Breast epithelium (tissue), 3 donors: ENCODE measurements around the gene EEF2KMT.

Experiments used
- POLR2A ChIP-seq: fragments of 450-650 bp; IDR thresholded peaks from one replicate; pipeline ENCODE4 v1.6.1; 2016; ENCODE audit warnings: antibody characterized with exemption, mild to moderate bottlenecking, moderate library complexity
- TF ChIP-seq, protein P1 (sequence below), 3 donors: fragments of 450-650 bp; IDR thresholded peaks; one replicate each; pipeline ENCODE4 v1.5.1; 2016 to 2017; ENCODE audit warnings: antibody characterized with exemption in 3 of 3, mild to moderate bottlenecking in 3 of 3, moderate library complexity in 3 of 3

DNA sequence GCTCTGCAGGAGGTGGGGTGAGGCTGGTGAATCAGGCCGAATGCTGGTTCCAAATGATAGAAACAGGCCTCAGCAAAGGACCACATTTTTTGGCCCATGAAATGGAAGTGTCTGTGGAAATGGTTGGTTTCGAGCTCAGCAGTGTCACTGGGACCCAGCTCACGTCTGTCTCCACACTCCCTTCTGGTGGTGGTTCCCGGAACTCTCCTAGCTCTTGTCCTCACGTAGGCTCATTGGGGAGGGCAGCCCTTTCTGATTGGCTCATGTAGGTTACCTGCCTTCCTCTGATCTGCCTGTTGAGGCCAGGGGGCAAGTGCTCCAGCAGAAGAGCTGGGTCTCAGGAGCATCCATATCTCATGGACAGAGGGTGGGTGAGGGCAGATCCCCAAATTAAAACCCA is 22.0 kb downstream of the EEF2KMT start:
- no peak for TF ChIP-seq POLR2A
- TF ChIP-seq, protein P1, sequence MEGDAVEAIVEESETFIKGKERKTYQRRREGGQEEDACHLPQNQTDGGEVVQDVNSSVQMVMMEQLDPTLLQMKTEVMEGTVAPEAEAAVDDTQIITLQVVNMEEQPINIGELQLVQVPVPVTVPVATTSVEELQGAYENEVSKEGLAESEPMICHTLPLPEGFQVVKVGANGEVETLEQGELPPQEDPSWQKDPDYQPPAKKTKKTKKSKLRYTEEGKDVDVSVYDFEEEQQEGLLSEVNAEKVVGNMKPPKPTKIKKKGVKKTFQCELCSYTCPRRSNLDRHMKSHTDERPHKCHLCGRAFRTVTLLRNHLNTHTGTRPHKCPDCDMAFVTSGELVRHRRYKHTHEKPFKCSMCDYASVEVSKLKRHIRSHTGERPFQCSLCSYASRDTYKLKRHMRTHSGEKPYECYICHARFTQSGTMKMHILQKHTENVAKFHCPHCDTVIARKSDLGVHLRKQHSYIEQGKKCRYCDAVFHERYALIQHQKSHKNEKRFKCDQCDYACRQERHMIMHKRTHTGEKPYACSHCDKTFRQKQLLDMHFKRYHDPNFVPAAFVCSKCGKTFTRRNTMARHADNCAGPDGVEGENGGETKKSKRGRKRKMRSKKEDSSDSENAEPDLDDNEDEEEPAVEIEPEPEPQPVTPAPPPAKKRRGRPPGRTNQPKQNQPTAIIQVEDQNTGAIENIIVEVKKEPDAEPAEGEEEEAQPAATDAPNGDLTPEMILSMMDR (IDR thresholded peaks at IDR 0.05) = no peak
